ENCODE results near the gene CDH24. TPM values are rescaled to one million over a fixed set of nuclear protein-coding genes. Genes with fewer than 3 reads are reported as not detected.
A peak's percentile ranks its signal among the peaks of the same experiment; 100 is the strongest.
"Not testable (repeated sequence)": the region's sequence is repeated elsewhere in the genome, so short reads cannot be mapped to it uniquely, and the experiment has no call there.

Gene CDH24
- total RNA-seq, 2 donors from 2014 or later, result 1.6 to 1.8 TPM

DNA sequence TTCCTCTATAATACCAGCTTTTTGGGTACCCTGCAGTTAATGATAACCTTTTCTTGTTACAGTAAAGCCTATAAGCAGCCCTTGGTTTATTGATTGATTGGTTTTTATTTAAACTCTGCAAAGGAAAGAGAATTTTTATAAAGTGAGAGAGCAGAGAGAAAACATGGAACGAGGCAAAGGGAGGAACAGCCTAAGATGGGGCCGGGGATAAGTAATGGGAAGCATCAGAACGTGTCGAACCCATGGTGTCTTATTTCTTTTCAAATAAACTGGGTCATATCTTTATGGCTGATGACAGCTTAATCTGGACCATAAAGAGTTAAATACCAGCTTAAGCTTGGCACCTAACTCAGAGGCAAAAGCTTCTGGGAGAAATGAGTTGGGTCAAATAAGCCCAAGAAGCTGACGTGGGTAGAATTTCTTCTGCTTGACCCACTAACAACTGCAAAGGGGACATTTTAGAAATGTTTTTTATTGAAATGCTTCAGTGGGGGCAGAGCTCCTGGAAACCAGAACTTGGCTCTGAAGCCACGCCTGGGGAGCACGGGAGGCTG lies 35.4 kb downstream of the CDH24 start:
- H3K4me1 Mint-ChIP-seq, result peaks cover 20% of the 10 kb centered on the region
- H3K9me3 ChIP-seq (ENCODE audit: control insufficient read depth, low read length, poor library complexity, severe bottlenecking), result no peaks in the 10 kb centered on the region
- H3K4me3 Mint-ChIP-seq, result no peak overlapping the region
- no peak overlapping the region for H3K27ac Mint-ChIP-seq
- H3K27me3 Mint-ChIP-seq, result no peaks in the 10 kb centered on the region
- DNase-seq, result no peak
- ATAC-seq, result no peak
- H3K36me3 Mint-ChIP-seq (ENCODE audit: low read depth), result peaks cover 9% of the 10 kb centered on the region

DNA sequence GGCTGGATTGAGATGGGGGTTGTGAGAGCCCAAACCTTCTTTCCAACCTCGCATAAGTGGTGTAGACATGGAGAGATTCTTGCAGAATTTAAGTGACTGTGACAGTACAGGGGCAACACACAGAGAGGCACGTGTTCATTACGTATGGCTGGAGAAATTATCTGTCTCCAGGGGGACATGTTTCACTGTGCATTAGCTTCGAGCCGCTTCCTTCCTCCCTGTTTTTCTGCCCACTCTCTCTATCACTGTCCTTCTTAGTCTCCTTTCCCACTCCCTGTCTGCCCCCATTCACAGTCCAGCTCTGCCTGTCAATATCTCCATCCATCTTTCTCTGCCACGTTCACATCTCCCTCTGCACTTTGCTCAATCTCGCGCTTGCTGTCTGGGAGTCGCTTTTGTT lies 35.9 kb downstream of the CDH24 start:
- DNase-seq, result no peak
- Mint-ChIP-seq H3K4me3 (no peak overlapping the region), H3K27ac (no peak overlapping the region), H3K36me3 (ENCODE audit: low read depth) (peaks cover 9% of the 10 kb centered on the region), H3K4me1 (peaks cover 20% of the 10 kb centered on the region), H3K27me3 (no peaks in the 10 kb centered on the region)
- no peaks in the 10 kb centered on the region for H3K9me3 ChIP-seq (ENCODE audit: control insufficient read depth, low read length, poor library complexity, severe bottlenecking)
- ATAC-seq, result no peak

DNA sequence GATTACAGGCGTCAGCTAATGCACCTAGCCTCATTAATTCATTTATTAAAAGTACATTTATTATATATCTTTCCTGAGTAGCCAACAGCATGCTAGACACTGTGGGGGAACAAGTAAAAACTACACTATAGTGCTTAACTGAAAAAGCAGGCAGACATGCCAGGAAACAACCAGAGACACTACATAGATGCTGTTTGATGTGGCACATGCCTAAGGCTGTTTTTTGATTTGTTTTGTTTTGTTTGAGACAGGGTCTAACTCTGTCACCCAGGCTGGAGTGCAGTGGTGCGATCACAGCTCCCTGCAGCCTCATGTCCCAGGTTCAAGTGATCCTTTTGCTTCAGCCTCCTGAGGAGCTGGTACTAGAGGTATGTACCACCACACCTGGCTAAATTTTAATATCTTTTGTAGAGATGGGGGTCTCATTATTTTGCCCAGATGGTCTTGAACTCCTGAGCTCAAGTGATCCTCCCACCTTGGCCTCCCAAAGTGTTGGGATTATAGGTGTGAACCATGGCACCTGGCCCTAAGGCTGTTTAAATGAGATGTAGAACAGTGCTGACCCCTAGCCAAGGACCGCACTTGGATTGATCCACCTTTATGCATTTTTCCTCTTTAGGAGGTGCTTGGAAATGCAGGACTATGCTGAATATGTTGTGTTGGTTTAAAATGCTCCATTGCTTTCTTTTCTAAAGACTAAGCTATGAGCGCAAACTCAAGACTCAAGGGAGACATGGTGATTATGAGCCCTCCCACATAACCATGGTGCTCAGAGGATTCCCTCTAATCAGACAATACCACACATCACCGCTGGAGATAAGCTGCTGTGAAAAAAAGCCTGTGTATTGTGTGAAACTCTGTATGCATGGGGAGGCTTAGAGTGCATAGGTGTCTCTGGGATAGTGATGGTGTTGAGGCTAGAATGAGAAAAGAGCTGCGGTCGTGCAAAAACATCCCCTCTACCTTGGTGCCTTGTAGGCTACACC lies 36.9 kb downstream of the CDH24 start:
- no peak for DNase-seq
- Mint-ChIP-seq H3K4me3 (no peak overlapping the region), H3K36me3 (ENCODE audit: low read depth) (peaks cover 5% of the 10 kb centered on the region), H3K27me3 (no peaks in the 10 kb centered on the region), H3K4me1 (peaks cover 20% of the 10 kb centered on the region), H3K27ac (no peak overlapping the region)
- H3K9me3 ChIP-seq (ENCODE audit: control insufficient read depth, low read length, poor library complexity, severe bottlenecking), result no peaks in the 10 kb centered on the region
- no peak for ATAC-seq

DNA sequence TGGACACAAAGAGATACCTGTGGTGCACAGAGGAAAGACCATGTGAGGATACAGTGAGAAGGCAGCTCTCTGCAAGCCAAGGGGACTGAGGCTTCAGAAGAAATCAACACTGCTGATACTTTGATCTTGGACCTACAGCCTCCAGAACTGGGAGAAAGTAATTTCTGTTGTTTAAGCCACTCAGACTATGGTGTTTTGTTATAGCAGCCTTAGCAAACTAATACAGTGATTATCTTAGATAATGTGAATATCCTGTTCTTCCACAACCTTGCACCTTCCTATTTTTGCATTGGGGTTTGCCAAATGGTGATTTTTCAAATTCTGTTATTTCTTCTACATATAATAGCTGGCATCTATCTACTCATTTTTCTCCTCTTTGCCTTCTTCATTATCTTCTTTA lies 39.2 kb downstream of the CDH24 start:
- H3K4me3 Mint-ChIP-seq, result no peak overlapping the region
- H3K36me3 Mint-ChIP-seq (ENCODE audit: low read depth), result no peaks in the 10 kb centered on the region
- H3K27ac Mint-ChIP-seq, result no peak overlapping the region
- H3K9me3 ChIP-seq (ENCODE audit: control insufficient read depth, low read length, poor library complexity, severe bottlenecking), result no peaks in the 10 kb centered on the region
- DNase-seq (no peak), ATAC-seq (no peak)
- no peaks in the 10 kb centered on the region for H3K27me3 Mint-ChIP-seq
- peaks cover 8% of the 10 kb centered on the region for H3K4me1 Mint-ChIP-seq

DNA sequence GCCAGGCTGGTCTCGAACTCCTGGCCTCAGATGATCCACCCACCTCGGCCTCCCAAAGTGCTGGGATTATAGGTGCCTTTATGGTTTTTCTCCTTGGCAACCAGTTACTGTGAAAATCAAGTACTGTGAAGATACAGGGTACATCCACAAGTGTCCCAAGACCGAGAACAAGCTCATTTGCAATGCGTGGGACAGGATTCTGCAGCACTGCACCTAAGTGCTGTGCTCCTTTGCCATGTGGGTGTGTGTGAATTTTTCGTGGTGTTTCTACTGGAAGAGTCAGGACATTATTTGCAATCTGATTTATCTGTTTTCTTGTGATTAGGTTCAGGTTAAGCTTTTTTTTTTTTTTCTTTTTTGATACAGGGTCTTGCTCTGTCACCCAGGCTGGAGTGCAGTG lies 40.2 kb downstream of the CDH24 start:
- no peak overlapping the region for H3K4me3 Mint-ChIP-seq
- ATAC-seq (no peak), DNase-seq (no peak)
- H3K4me1 Mint-ChIP-seq, result peaks cover 6% of the 10 kb centered on the region
- H3K36me3 Mint-ChIP-seq (ENCODE audit: low read depth), result no peaks in the 10 kb centered on the region
- H3K27ac Mint-ChIP-seq, result no peak overlapping the region
- no peaks in the 10 kb centered on the region for H3K27me3 Mint-ChIP-seq
- no peaks in the 10 kb centered on the region for H3K9me3 ChIP-seq (ENCODE audit: control insufficient read depth, low read length, poor library complexity, severe bottlenecking)

DNA sequence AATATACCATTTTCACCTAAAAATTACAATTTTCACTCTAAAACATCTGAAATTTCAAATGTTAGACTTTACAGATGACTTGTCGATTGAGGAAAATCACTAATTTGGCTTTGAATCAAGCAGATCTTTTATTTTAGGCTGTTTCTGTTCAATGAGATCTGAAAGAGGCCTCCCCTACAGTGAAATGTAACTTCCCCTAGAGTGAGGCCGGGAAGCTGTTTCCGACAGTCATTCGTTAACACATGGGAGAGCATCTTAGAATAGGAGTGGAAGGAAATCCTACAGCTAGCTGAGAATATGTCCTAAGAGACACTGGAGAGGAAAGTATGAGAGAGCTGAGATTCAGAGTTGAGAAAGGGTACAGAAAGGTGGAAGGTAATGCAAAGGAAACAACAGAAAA lies 41.7 kb downstream of the CDH24 start:
- Mint-ChIP-seq H3K27ac (no peak overlapping the region), H3K4me3 (no peak overlapping the region)
- DNase-seq, result no peak

DNA sequence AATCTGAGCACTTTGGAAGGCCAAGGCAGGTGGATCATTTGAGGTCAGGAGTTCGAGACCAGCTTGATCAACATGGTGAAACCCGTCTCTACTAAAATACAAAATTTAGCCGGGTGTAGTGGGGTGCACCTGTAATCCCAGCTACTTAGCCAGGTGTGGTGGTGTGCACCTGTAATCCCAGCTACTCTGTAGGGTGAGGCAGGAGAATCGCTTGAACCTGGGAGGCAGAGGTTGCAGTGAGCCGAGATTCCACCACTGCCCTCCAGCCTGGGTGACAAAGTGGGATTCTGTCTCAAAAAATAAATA lies 43.6 kb downstream of the CDH24 start:
- H3K9me3 ChIP-seq (ENCODE audit: control insufficient read depth, low read length, poor library complexity, severe bottlenecking); DNase-seq; H3K27ac Mint-ChIP-seq; H3K4me3 Mint-ChIP-seq; H3K27me3 Mint-ChIP-seq; H3K36me3 Mint-ChIP-seq (ENCODE audit: low read depth); ATAC-seq: not testable (repeated sequence)
- peaks cover 11% of the 10 kb centered on the region for H3K4me1 Mint-ChIP-seq

More for the DNA sequence above, 41.7 kb downstream of the CDH24 start:
- peaks cover 6% of the 10 kb centered on the region for H3K4me1 Mint-ChIP-seq
- H3K27me3 Mint-ChIP-seq, result no peaks in the 10 kb centered on the region
- H3K36me3 Mint-ChIP-seq (ENCODE audit: low read depth), result no peaks in the 10 kb centered on the region
- ATAC-seq, result no peak
- H3K9me3 ChIP-seq (ENCODE audit: control insufficient read depth, low read length, poor library complexity, severe bottlenecking), result no peaks in the 10 kb centered on the region

DNA sequence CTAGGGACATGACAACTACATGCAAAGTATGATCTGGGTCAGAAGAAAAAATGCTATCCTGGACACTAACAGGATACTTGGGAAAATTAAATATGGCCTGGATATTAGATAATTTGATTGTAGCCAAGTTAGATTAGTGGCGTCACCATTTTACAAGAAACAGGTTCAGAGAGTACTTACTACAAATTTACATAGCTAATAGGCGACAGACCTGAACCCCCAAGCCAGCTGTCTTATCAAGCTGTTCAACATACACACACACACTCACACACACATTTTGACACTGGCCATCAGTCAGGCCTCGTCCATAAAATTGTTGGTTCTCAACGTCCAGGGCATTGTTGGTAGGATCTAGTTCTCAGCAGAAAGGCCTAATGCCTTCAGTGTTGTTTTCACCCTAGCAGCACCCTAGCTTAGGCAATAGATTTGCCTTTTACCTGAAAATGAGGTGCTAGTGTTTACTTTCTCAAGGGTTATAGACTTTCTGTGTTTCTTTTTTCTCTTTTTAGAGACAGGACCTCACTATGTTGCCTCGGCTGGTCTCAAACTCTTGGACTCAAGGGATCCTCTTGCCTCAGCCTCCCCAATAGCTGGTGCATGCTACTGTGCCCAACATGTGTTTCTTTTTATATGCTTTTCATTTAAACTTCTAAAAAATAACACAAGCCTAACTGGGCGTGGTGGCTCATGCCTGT lies 44.1 kb downstream of the CDH24 start:
- no peaks in the 10 kb centered on the region for H3K27me3 Mint-ChIP-seq

DNA sequence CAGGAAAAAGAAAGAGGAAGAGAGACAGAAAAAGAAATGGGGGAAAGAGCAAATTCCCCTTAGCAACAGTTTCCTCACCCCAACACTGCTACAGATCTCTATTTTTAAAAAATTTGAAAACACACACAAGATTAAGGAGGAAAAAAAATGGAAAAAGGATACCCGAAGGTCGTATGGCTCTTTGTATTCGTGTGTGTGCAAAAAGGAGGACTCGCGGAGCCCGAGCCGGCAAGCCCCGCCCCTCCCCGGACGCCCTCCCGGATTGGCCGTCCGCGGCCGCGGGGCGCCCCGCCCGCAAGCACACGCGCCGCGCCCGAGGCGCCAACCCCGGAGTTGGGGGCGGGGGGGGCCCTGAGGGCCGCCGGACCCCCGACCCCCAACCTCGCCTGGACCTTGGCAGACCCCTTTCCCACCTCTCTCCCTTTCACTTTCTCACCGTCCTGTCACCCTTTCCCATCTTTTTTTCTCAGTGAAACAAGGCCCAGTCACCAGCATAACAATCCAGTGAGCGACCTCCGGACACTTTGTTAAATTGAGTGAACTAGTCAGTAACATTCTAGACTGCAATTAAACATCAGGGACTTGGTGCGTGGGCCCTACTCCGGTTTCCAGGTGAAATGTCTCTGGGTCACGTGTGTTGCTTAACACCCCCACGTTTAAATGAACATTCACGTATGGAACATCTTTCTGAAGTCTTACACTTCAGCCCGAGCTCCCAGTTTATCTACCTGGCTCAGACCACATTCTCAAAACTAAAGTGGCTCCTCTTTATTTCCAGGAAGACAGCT lies 47.2 kb downstream of the CDH24 start, which contains the start of gene C14orf93:
TSS of gene C14orf93 (minus strand) at position 205 of the 788 bp plus-strand sequence. CDS start 11,120 bp downstream, outside the sequence.
- Mint-ChIP-seq H3K27ac (peak within 1 kb of the TSS; percentile 96), H3K27me3 (no peaks in the 10 kb centered on the region), H3K4me1 (peaks cover 13% of the 10 kb centered on the region), H3K36me3 (ENCODE audit: low read depth) (peaks cover 2% of the 10 kb centered on the region), H3K4me3 (peak within 1 kb of the TSS; percentile 93)
- peak; percentile 63 to 72 (median 65) for DNase-seq
- no peaks in the 10 kb centered on the region for H3K9me3 ChIP-seq (ENCODE audit: control insufficient read depth, low read length, poor library complexity, severe bottlenecking)
- peak; percentile 24 for ATAC-seq

More for the DNA sequence above, 44.1 kb downstream of the CDH24 start:
- Mint-ChIP-seq H3K27ac (no peak overlapping the region), H3K4me1 (peaks cover 15% of the 10 kb centered on the region), H3K4me3 (no peak overlapping the region), H3K36me3 (ENCODE audit: low read depth) (peaks cover 2% of the 10 kb centered on the region)
- ATAC-seq (no peak), DNase-seq (no peak)
- H3K9me3 ChIP-seq (ENCODE audit: control insufficient read depth, low read length, poor library complexity, severe bottlenecking), result no peaks in the 10 kb centered on the region

DNA sequence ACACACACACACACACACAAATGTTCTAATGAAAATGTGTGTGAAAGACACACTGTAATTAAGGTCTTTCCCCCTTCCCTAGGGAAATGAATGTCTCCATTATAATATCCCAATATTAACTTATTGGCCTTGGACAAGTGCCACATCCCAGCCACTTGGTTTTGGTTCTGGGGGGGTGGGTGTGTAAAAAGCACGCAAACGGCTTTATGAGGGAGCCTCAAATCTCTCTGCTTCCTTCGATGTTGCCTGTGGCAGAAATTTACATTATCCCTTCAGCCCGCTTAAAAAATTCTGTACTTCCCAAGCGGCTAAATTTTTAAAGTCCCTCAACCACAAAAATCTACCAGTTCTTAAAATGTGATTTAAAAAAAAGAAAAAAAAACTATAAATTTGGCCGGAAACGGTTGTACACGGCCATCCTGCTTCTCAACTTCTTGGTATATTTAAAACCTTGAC lies 47.8 kb downstream of the CDH24 start:
- H3K4me1 Mint-ChIP-seq, result peaks cover 15% of the 10 kb centered on the region
- peaks cover 2% of the 10 kb centered on the region for H3K36me3 Mint-ChIP-seq (ENCODE audit: low read depth)
- H3K4me3 Mint-ChIP-seq, result peak overlapping the region; percentile 93
- no peak for DNase-seq
- no peak for ATAC-seq
- H3K27ac Mint-ChIP-seq, result peak overlapping the region; percentile 96
- H3K9me3 ChIP-seq (ENCODE audit: control insufficient read depth, low read length, poor library complexity, severe bottlenecking), result no peaks in the 10 kb centered on the region
- H3K27me3 Mint-ChIP-seq, result no peaks in the 10 kb centered on the region

DNA sequence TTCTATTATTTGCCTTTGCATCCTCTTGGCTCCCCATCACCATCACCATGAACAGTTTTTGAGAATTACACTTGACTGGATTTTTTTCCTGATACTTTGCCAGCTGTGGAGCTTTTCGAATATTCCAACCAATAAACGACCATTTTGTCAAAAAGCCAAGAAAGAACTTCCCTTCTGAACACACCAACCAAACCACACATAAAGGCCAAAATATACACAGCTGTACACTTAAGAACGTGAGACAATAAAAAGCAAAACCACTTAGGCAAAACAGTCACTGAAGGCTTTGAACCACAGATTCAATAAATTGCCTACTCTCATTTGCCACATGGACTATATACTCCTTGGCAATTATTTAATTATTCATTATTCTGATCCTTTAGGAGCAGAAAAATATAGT lies 48.5 kb downstream of the CDH24 start:
- peak overlapping the region; percentile 96 for H3K27ac Mint-ChIP-seq
- H3K9me3 ChIP-seq (ENCODE audit: control insufficient read depth, low read length, poor library complexity, severe bottlenecking), result no peaks in the 10 kb centered on the region
- H3K4me1 Mint-ChIP-seq, result peaks cover 15% of the 10 kb centered on the region
- ATAC-seq (no peak), DNase-seq (no peak)
- no peaks in the 10 kb centered on the region for H3K27me3 Mint-ChIP-seq
- H3K36me3 Mint-ChIP-seq (ENCODE audit: low read depth), result peaks cover 2% of the 10 kb centered on the region
- H3K4me3 Mint-ChIP-seq, result peak overlapping the region; percentile 50

DNA sequence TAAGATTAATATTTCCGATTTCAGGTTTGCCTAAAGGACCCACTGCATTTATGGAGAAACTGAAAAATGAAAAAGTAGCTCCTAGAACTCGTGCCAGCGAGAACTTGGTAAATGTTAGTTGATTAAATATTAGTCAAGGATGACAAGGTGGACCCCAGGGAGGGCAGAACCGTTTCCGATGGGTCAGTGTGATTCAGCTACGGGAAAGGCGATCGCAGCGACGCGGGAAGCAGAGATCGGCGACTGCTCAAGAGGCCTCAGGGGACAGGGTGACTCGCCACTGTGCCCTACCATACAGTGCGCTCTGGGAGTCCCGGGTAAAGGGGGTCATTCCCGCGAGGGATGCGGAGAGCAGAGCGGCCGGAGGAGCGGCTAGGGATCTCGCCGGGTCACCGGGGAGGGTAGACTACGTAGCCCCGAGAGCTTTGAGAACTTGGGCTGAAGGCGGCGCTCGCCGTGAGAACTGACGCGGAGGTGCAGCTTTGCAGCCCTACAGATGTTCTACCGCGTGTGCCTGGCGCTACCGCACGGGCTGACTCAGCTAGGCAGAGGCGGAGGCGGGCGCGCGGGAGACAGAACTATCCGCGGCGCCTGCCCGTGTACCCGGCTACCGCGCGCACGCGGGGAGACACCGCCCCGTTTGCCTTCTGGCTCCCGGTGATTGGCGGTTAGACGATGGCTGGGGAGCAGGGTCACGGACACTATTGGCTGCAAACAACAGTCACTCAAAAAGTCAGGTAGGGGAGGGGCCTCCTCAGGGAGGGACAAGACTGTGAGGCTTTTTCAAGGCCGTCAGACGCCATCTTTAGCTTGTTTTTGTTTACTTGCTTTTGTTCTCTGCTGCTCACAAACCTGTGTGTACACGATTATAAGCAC lies 50.5 kb downstream of the CDH24 start:
- H3K9me3 ChIP-seq (ENCODE audit: control insufficient read depth, low read length, poor library complexity, severe bottlenecking), result no peaks in the 10 kb centered on the region
- DNase-seq (peak; percentile 94 to 95 (median 95)), ATAC-seq (peak; percentile 95)
- H3K36me3 Mint-ChIP-seq (ENCODE audit: low read depth), result peaks cover 2% of the 10 kb centered on the region
- H3K27me3 Mint-ChIP-seq, result no peaks in the 10 kb centered on the region
- peaks cover 15% of the 10 kb centered on the region for H3K4me1 Mint-ChIP-seq
- peak overlapping the region; percentile 95 for H3K4me3 Mint-ChIP-seq
- H3K27ac Mint-ChIP-seq, result peak overlapping the region; percentile 96
